Stimulated activated CD8-positive, alpha-beta memory T cell treated with anti-CD3 and anti-CD28 coated beads, Interleukin-2, amount 100 ng/mL, for 1 hour (primary cell): ENCODE results near the gene LARGE1.

Source experiments
- DNase-seq, 2 donors: peaks; one replicate each; pipeline ENCODE4 v3.0.0-alpha.2; 2020; ENCODE audit warnings: low read depth in 2 of 2

LARGE1 gene

DNA sequence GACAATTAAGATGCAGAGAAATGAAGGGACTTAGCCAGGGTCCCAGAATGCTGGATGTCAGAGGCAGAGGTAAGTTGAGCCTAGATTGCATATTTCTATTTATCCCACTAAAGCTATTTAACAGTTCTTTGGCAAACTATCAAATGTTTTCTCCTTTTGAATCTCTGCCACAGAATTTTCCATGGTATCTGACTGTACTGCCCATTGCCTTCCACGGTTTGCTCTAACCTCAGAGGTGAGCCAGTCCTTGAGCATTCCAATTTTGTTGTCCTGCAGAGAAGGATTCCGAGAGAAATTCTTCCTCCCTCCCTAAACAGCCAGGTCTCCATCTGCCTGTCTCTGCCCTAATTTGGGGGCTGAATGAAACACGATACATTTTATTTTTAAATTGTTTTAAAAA is 493.8 kb downstream of the LARGE1 start:
- no peak for DNase-seq

DNA sequence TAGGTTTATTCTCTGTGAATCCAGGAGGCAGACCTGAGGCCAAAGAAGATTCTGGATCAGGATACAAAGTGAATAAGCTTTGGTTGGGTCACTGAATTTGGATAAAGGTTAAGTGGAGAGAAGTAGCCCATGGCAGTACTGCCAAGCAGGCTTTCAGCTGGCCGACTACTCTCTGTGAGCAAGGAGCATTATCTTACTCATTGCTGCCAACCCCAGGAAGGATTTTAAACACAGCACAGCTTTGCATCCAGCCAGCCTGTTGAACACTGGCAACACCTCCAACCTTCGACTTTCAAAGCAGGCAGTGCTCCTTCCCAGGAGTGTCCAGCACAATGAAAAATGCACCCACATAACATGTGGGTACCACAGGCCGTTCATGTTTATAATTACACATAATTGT is 498.4 kb downstream of the LARGE1 start:
- no peak for DNase-seq

DNA sequence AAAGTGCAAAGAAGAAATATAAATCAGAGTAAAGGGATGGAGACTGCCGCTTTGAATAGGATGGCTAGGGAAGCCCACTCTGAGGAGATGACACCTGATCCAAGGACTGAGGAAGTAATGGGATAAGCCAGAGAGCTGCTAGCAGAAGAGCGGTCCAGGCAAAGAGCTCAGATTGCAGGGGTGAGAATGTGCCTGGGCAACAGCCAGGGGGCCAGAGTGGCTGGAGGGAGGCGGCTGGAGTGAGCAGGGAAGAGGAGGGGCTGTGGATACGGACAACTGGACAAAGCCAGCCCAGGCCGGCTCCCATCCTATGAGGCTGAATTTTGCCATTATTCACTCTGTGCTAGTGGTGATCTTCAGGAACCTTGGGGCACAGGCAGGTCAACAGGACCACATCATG is 501.8 kb downstream of the LARGE1 start:
- no peak for DNase-seq

DNA sequence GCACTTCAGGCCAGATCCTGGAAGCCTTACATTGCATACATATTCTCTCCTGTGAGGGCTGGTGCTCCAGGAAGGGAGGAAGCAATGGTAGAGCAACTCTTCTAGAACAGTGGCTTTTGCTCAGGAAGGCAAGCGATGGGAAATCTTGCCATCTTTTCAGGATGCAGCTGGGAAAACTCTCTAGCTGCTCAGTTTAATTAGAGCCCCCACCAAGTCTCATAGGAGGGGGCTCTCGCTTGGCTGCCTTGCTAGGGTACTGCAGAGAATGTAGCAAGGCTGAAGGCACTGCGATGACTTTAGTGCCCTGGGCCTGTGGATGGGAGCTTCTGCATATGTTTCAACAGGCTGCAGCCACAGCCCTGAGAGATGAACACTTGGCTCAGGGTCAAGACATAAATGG is 504.9 kb downstream of the LARGE1 start:
- no peak for DNase-seq

DNA sequence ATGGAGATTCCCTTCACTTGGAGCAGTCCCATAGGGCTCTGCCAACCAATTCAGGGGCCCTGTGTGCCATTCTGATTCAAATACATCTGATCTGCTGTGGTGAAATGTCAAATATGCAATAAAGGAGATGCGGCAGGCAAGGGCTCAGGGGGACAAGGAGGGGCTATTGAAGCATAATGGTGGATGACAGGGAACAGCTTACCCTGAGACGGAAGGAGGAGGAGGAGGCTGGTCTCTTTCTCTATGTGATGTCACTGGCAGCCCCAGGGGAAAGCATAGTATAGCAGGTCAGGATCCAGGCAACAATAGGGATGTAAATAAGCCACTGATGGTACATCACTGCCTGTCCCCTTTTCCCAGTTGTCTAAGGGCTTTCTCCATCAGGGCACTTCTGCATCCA is 511.2 kb downstream of the LARGE1 start:
- DNase-seq = no peak

DNA sequence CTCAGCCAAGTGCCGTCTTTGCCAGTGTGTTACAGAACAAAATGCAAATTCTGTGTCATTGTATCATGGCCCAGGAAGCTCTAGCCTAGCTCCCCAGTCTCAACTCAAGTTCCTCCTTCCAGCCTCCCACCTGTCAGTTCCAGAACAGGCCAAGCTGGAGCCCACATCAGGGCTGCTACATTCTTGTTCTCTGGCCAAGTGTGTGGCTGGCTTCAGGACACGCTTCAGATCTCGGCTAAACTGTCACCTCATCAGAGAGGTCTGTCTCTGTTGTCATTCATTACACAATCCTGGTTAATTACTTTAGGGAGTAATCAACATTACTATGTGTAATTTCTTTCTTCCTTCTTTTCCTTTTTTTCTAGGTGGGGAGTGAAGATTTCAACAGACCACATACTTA is 515.1 kb downstream of the LARGE1 start:
- DNase-seq = no peak

DNA sequence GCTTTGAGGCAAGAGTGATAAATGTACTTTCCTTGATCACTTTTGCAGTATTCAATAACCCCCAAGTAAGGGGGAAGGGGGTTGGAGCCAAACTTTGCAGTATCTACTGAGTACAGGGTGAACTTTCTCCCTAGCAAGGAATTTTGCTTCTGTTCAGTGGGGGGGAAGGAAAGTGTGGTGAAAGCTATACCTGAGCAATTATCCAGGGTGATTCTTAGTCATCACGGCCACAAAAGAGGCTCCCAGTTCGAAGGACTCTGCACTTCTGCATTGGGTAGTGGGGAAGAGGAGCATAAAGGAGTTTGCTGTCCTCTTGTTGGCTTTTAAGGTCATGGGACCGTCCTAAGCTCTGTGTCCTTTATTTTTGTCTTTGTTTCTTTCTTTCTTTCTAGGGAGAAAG is 515.6 kb downstream of the LARGE1 start:
- no peak for DNase-seq

DNA sequence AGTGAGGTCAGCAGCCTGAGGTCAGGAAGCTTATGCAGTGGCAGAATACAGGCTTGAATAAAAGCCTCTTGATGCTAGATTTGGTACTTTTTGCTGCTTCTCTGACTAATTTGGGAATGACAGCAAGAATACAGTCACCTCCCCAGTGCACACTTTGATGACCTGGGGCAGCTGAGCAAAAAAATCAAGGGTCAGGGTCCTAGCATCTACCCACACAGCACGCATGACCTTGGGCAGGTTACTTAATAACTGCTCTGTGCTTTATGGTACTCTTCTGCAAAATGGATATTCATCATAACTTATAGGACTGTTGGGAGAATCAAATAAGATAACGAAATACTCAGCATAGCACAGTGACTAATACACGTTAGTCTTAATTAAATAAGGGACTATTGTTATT is 518.0 kb downstream of the LARGE1 start:
- DNase-seq = no peak

DNA sequence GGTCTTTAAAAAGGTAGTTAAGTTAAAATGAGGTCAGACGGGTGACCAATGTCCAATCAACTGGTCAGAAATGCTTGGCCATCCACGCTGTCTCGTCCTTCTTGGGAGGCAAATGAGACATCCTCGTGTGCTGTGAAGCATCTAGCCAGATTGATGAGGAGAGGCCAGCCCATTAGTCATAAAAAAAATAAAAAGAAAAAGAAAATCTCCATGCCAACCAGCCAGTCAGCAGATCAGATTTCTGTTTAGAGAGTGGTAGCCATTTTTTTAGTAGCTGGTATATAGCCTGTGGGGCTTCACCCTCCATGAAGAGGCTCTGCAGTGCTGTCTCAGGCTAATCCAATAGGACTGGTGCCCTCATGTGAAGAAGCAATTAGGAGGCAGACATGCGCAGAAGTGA is 519.0 kb downstream of the LARGE1 start:
- DNase-seq = no peak

DNA sequence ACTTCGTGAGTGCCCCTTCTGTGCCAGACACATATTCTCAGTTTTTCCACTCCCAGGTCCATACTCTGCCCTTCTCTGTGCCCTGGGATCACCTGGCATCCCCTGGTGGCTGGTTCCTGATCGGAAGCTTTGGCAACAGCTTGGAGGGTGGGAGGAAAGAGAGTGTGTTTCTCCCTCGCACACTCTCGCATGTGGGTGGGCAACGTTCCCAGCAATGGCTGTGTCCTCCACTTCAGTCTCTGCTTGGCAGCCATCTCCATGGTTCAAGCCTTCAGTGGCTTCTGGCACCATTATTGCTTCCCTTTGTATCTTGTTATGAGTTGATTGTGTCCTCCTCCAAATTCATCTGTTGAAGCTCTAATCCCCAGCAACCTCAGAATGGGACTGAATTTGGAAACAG is 519.4 kb downstream of the LARGE1 start:
- DNase-seq = no peak

DNA sequence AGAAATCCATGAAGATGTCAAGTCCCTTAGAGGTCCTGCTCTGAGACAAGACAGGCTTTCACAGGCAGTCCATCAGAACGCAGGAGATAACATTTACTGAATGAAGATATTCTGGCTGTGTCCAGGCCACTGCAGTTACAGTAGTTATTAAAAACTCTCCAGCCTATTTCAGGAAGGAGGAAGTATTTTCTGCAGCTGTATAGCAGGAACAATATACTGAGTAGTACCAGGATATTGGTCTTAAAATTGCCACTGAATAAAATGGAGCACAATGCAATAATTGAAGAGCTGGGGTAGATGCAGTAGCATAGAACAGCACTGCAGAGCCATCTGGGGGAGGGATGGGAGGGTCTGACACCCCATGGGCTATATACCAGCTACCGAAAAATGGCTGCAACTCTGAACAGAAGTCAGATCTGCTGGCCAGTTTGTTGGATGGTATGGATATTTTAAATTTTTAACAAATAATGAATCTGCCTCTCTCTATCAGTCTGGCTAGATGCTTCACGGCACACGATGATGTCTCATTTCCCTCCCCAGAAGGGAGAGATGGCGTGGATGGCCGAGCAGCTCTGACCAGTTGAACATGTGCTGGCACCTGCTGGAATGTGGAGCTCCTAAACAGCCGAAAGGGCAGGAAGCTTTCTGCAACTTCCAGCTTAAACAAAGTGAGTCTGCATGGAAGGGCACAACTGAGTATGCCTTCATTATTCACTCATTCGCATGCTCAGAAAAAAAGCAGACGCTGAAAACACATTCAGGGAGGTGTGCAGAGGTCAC is 520.0 kb downstream of the LARGE1 start:
- no peak for DNase-seq

DNA sequence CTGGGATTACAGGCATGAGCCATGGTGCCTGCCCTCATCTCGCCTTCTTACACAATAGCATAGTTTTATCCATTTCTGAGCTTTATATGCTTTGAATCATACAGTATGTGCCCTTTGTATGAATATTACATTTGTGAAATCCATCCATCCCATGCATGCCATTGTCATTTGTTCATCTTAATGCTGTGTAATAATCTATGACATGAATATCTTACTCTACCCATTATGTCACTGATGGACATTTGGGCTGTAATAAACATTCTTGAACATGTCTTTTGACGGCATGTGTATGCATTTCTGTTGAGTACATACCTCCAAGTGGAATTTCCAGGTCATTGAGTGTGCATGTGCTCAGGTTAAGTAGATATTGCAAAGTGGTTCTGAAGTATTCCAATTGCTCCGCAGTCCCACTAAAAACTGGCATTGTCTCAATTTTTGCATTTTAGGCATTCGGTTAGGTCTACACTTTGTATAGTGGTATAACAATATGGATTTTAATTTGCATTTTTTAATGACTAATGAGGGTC is 522.8 kb downstream of the LARGE1 start:
- no peak for DNase-seq

DNA sequence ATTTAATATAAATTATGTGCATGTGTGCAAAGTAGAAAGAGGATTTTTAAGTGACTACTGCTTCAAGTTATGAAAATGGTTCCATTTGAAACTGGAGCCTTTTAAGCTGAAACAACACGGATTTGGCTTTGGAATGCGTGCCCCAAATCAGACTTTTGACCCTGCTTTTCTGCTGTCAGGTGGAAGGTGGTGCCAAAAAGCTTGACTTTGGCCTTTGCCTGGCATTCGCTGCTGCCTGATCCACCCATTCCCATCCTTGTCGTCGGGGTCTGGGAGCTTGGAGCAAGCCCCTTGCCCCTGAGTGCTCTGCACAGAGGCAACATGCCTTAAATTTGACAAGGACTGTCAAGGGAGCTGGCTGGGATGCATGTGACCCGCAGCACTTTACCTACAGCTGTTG is 526.8 kb downstream of the LARGE1 start:
- DNase-seq = no peak

DNA sequence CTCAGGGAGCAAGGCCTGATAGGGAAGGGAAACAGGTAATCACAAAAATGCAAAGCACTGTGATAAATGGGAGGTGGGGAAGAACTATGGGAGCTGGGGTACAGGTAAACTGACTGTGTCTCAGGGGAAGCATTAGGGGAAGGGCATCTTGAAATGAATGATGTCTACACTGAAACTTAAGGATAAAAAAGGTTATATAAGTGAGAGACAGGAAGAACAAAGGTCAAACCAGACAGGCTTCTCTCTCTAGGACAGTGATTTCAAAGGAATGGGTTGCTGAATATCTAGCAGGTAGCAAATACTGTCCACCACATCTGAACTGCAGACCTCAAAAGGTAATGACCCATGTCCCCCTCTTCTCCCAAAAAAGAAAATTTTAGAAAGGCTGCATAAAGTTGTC is 529.0 kb downstream of the LARGE1 start:
- no peak for DNase-seq

DNA sequence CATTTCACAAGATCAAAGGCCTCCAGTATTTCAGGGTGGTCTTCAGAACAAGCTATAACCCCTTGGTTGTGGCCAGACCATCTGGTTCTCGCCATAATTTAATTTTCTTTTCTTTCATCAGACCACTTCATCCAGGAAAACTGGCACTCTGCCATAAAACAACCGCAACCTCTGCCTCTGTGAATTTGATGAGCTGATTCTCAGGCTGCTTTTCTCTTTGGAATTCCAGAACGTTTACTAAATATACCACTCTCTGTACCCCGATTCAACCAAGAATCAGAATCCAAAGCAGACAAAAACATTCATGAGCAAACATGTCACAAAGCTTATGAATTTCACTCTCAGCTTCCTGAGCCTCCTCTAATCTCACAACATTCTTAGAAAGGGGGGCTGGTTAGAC is 530.3 kb downstream of the LARGE1 start:
- no peak for DNase-seq

DNA sequence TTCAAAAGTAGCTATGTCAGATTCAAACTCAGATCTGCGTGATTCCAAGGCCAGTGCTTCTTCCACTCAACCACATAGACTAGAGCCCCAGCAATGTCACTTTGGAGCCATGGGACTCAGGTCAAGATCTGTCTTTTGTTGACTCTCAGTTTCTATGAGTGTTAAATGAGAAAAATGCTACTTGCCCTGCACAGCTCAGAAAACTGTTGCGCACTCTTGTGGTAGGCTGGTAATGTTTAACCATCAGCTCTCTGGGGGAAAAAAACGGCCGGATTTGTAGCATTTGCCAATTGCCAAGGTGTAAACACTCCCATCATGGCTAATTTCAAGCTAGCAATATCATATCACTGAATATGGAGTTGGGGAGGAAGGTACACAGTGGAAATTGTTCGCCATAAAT is 534.0 kb downstream of the LARGE1 start:
- no peak for DNase-seq

DNA sequence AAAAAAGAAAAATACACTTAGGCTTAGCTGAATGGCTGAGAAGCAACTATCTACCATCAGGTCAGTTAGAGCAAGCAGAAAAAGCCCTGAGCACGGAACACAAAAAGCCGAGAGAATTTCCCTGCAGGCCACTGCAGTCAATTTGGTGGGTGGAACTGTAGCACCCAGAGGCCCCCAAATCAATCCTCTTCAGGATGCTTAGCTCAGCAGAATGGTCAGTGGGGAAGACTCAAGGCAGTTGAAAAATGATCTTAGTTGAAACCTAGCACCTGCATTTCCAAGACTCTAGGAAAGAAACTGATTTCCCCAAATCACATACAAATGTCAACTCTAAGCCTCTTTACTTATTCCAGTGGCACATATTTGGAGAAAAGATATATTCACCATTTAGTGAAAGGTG is 534.7 kb downstream of the LARGE1 start:
- DNase-seq = no peak

DNA sequence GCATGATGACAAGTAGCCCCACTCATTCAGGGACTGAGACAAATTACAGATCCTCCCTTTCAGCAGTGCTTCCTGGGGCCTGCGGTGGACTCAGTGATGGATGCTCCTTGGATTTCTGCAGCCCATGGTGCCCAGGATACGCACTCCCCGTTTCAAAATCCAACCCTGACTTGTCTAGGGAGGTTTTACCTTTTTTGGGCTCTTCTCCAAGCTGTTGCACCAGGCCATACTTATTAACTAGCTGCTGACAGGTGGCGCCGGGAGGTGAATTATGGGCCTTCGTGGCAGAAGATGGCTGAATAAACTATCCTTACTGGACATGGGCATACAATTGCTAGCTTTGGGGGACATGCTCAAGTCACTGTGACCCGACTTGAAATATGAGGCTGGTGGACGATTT is 537.8 kb downstream of the LARGE1 start:
- DNase-seq = no peak

DNA sequence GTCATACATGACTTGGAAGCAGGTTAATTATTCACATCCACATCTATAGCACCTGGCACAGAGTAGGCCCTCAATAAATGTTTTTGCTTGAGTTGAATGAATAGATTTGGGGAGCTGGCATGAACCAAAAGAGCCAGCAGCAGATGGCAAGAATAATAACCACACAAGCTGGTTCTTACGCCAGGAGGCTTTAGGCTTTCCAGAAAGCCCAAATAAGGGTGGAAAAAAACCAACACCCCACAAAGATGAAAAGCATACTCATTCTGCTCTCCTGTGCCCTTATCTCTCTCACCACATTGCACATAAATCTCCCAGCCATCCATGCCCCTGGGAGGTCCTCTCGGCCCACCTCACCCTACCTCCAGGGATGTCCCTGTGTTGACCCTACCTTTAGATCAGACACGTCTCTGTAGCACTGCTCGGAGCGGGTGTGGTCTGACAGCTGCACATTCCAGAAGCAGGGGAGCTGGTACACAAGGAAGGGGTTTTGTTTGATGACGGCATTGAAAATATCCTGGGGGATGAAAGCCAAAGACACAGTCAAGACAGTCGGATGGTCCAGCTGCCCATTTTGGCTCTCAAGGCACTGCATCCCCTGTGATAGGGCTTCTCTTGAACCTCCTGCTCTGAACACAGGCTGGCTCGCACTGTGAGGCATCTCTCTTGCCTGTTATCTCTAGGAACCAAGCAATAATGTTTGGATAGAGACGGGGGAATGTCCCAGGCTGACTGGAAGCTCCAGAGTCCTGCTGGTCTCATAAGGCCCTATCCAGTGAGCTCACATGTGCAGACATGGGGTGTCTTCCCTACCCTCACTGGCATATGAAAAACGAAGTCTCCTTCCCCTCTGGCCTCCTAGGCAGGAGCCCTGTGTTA is 538.5 kb downstream of the LARGE1 start:
- no peak for DNase-seq

DNA sequence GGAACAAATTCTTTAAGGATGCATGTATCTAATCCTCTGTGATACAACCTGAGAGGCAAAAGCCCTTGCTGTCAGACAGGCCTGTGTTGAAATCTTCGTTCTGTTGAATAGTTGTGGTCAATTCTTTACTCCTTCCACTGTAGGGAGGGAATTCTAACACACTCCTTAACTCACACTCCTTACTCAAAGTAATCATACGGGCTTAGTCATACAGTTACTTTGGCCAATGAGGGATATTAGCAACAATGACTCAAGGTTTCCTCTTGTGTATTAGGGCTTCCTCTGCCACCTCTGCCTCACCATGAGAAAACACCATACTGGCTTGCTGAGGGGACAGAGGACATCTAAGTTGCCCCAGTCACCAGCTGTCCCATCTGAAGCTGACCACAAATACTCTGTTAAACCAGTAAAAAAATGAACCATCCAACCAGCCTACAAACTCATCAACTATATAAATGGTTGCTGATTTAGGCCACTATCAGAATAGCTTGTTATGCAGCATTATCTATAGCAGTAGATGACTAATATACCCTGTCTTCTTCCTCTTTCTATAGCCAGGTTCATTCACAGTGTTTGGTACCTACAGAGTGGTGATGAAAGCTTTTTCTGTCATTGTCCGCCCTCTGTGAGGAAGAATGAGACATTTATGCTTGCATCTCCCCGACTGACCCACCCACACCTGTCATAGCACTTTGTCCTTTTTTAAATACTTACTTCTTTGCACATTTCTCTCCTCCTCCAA is 539.3 kb downstream of the LARGE1 start:
- DNase-seq = no peak

DNA sequence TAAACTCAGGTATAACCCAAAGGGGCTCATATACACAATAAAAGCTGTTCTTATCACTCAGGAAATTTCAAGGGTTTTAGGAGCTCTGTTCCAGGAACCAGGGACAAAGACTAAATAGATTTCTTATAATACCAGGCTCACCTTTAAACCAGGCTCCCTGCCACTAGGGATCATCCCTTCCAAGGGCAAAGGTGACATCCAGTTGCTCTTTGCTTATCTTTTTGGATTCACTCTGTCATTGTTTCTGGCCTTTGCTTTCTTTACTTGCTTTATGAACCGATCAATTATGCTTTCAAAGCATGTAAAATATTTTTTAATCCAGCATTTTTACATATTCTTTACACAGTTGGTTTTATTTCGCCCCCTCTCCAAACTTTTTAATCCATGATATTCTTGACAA is 540.4 kb downstream of the LARGE1 start:
- DNase-seq = no peak

DNA sequence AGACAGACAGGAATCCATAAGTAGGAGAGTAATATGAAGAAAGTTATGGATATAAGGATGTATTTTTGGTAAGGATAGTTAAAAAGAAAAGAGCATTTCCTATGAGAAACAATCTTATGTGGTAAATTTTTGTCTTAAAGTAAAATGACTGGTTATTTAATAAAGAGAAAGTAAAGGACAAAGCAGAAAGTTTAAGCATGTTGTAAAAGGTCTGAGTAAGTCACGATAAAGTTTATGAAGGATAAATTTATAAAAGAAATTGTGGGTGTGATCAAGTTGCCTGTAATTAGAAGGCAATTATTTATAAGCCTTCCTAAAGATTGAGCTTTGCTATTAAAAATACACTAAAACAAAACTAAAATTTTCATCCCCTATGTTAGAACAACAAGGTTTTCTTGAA is 547.4 kb downstream of the LARGE1 start:
- DNase-seq = no peak
